Measurements from ENCODE around the gene CDH12.
A peak's percentile ranks its signal among the peaks of the same experiment; 100 is the strongest.

Gene CDH12

DNA sequence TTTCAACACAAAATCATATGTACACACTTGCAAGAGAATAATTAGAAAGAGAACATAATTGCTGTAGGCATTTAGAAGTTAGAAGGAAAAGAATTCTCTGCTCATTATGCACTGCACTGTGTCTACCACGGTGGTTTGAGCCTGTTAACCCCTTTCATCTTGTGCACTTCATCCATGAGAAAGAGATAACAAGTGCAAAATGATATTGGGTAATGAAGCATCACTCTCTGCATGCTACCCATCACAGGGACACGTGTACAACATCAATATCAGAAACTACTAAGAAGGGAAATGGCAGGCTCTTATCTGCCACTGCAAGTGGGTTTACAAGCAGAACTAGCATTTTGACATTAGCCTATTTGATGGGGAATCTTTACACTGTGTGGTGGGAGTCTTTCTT, 202.6 kb downstream of the CDH12 start:
- no peak for DNase-seq (ENCODE audit: low read depth)
- TF ChIP-seq, protein P1, sequence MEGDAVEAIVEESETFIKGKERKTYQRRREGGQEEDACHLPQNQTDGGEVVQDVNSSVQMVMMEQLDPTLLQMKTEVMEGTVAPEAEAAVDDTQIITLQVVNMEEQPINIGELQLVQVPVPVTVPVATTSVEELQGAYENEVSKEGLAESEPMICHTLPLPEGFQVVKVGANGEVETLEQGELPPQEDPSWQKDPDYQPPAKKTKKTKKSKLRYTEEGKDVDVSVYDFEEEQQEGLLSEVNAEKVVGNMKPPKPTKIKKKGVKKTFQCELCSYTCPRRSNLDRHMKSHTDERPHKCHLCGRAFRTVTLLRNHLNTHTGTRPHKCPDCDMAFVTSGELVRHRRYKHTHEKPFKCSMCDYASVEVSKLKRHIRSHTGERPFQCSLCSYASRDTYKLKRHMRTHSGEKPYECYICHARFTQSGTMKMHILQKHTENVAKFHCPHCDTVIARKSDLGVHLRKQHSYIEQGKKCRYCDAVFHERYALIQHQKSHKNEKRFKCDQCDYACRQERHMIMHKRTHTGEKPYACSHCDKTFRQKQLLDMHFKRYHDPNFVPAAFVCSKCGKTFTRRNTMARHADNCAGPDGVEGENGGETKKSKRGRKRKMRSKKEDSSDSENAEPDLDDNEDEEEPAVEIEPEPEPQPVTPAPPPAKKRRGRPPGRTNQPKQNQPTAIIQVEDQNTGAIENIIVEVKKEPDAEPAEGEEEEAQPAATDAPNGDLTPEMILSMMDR (conservative IDR thresholded peaks at IDR 0.05; ENCODE audit: control insufficient read depth, insufficient read depth, low read depth, low read length), result no peak
- H3K4me3 ChIP-seq (ENCODE audit: control insufficient read depth, low read depth, low read length), result no peak overlapping the region

DNA sequence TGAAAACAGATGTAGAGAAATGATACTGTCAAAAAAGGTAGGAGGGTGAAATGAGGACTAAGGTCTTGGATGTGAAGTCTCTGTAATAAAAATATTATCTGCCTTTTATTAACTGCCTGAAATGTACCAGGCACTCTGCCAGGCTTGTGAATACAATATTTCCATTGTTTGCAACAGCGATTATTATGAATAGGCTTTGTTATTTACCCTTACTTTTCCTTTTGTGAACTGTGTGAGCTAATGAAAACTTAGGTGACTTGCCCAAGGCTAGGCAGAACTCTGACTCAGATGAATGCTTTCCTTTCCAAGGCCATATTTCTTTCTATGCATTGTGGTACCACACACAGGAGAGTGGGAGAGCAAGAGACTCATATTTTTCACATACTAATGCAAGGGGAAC, 204.1 kb downstream of the CDH12 start:
- no peak overlapping the region for H3K4me3 ChIP-seq (ENCODE audit: control insufficient read depth, low read depth, low read length)
- TF ChIP-seq, protein P1 (conservative IDR thresholded peaks at IDR 0.05; ENCODE audit: control insufficient read depth, insufficient read depth, low read depth, low read length), result no peak
- DNase-seq (ENCODE audit: low read depth), result no peak

DNA sequence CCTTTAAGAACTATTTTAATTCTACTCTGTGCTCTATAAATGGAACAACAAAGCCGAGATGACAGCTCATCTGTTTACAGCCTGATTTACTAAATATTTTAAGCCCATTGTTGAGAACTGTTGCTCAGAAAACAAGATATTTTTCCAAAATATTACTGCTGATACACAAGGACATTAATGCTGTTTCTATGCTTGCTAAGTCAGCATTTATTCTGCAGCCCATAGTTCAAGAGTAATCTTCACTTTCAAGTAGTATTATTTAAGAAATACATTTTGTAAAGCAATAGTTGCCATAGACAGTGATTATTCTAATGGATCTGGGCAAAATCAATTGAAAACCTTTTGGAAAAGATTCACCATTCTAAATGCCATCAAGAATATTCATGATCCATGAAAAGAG, 208.3 kb downstream of the CDH12 start:
- H3K4me3 ChIP-seq (ENCODE audit: control insufficient read depth, low read depth, low read length), result no peak overlapping the region
- no peak for DNase-seq (ENCODE audit: low read depth)
- TF ChIP-seq, protein P1 (conservative IDR thresholded peaks at IDR 0.05; ENCODE audit: control insufficient read depth, insufficient read depth, low read depth, low read length), result no peak

DNA sequence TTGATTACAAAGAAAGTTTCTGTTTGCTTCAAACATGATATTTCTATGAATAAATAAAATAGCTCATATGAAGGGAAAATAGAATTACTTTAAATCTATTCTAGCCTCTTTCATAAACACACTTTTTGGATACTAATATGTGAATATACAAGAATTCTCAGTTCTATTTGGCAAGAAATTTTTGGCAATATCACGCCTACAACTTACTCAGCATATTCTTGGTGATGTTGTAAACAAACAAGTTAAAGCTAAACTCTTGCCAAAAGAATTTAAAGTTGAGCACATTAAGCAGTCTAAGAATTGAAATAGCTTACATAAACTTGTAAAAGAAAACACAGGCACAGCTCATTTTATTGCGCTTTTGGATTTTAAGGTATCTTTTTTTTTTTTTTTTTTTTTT, 209.8 kb downstream of the CDH12 start:
- DNase-seq (ENCODE audit: low read depth), result peak; percentile 1
- no peak overlapping the region for H3K4me3 ChIP-seq (ENCODE audit: control insufficient read depth, low read depth, low read length)
- TF ChIP-seq, protein P1 (conservative IDR thresholded peaks at IDR 0.05; ENCODE audit: control insufficient read depth, insufficient read depth, low read depth, low read length), result no peak

DNA sequence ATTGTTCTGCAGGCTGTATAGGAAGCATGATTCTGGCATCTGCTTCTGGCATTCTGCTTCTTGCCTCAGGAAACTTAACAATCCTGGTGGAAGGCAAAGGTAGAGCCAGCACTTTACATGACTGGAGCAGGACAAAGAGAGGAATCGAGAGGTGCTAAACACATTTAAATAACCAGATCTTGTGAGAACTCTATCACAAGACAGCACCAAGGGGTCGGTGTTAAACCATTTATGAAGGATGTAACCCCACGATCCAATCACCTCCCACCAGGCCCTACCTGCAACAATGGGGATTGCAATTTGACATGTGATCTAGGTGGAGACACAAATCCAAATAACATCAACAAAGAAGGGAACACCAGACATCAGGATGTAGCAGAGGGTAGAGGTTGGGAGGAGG, 221.5 kb downstream of the CDH12 start:
- no peak for DNase-seq (ENCODE audit: low read depth)
- no peak overlapping the region for H3K4me3 ChIP-seq (ENCODE audit: control insufficient read depth, low read depth, low read length)
- TF ChIP-seq, protein P1 (conservative IDR thresholded peaks at IDR 0.05; ENCODE audit: control insufficient read depth, insufficient read depth, low read depth, low read length), result no peak

DNA sequence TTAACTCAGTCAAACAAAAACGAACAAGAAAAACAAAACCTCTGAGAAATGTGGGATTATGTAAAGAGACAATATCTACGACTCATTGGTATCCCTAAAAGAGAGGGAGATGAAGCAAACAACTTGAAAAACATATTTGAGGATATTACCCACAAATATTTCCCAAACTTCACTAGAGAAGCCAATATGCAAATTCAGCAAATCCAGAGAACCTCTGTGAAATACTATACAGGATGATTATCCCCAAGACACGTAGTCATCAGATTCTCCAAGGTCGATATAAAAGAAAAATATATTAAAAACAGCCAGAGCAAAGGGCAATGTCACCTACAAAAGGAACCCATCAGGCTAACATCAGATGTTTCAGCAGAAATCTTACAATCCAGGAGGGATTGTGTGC, 226.1 kb downstream of the CDH12 start:
- TF ChIP-seq, protein P1 (conservative IDR thresholded peaks at IDR 0.05; ENCODE audit: control insufficient read depth, insufficient read depth, low read depth, low read length), result no peak
- no peak overlapping the region for H3K4me3 ChIP-seq (ENCODE audit: control insufficient read depth, low read depth, low read length)
- no peak for DNase-seq (ENCODE audit: low read depth)

DNA sequence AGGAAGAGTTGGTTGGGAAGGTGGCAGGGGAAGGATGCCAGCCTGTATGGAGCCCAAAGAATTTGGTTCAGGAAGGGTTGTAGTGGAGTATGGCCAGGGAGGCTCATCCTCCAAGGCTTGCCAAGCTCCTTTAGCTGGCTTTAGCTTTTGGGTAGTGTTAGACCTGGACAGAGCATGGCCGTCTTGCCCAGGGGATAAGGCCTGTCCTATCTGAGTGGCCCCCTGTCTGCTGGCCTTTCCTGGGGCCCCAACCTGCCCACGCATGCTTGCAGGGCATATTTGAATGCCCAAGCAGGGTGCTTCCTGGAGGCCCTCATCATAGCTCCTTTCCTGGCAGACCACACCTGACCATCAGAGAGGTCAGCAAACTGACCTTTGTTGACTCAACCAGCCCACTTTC, 227.7 kb downstream of the CDH12 start:
- TF ChIP-seq, protein P1 (conservative IDR thresholded peaks at IDR 0.05; ENCODE audit: control insufficient read depth, insufficient read depth, low read depth, low read length), result no peak
- DNase-seq (ENCODE audit: low read depth), result no peak
- H3K4me3 ChIP-seq (ENCODE audit: control insufficient read depth, low read depth, low read length), result no peak overlapping the region

Measured in fibroblast of mammary gland (primary cell).